ENCODE results near the gene LLCFC1. TPM values are rescaled to one million over a fixed set of nuclear protein-coding genes. Genes with fewer than 3 reads are reported as not detected.

LLCFC1 gene
- total and polyA plus RNA-seq, 2 of the 8 experiments (the other 6 are each of a cell fraction or from before 2014, with no cell fraction given) = not detected

GRCh38 chr7:142913566-142913965, 25.7 kb upstream of the LLCFC1 start:
- DNase-seq (ENCODE audit: low read depth in 1 of 2, low spot score in 2 of 2) (no peak), FAIRE-seq (no peak)
- H4K5ac ChIP-seq (ENCODE audit: insufficient read length, low read depth, low read length) = no peak overlapping the region
- H3K79me1 ChIP-seq (ENCODE audit: low read depth, low read length) = no peaks in the 10 kb centered on the region
- no peaks in the 10 kb centered on the region for H4K20me1 ChIP-seq (replicated peaks in 1 of 2; ENCODE audit: control insufficient read depth in 1 of 2, insufficient read depth in 2 of 2, low read length in 2 of 2)
- H3K36me3 ChIP-seq (ENCODE audit: control insufficient read depth in 2 of 4, insufficient read depth in 4 of 4, low read length in 3 of 4) = no peaks in the 10 kb centered on the region
- H2BK20ac ChIP-seq (ENCODE audit: low read length) = no peak overlapping the region
- H3K23me2 ChIP-seq (ENCODE audit: low read depth, low read length) = no peaks in the 10 kb centered on the region
- no peak overlapping the region for H2BK12ac ChIP-seq (ENCODE audit: low read depth, low read length)
- H3K23ac ChIP-seq (ENCODE audit: insufficient read length) = no peak overlapping the region
- POLR2A ChIA-PET (ENCODE audit: partially characterized antibody) = no interaction called here
- H3K4me1 ChIP-seq (replicated peaks in 1 of 4; ENCODE audit: control insufficient read depth in 3 of 4, insufficient read depth in 4 of 4, low read length in 3 of 4) = no peaks in the 10 kb centered on the region
- no peak overlapping the region for H3K56ac ChIP-seq (replicated peaks; ENCODE audit: insufficient read length, low read depth, low read length)
- H3K4me3 ChIP-seq (ENCODE audit: extremely low read depth in 1 of 4, insufficient read depth in 2 of 4, low read depth in 3 of 4, low read length in 4 of 4) = no peak overlapping the region
- H2AK5ac ChIP-seq (ENCODE audit: low read depth, low read length) = no peak overlapping the region
- no peak overlapping the region for H2BK5ac ChIP-seq (ENCODE audit: low read depth, low read length)
- no peaks in the 10 kb centered on the region for H3K9me3 ChIP-seq (ENCODE audit: insufficient read depth in 2 of 2, low read depth in 1 of 2, low read length in 1 of 2)
- WGBS, 2 experiments (ENCODE audit: extremely low coverage in 1 of 2, insufficient coverage in 1 of 2, insufficient read length in 1 of 2, insufficient replicate concordance in 2 of 2, low coverage in 1 of 2, low lambda C conversion rate in 2 of 2, missing lambda C conversion rate in 1 of 2) = 95% methylated on average over 2 of the region's 2 CpGs; no CpG with 5 or more reads in 1 of the 2 experiments
- H3K27me3 ChIP-seq (replicated peaks in 1 of 4; ENCODE audit: control insufficient read depth in 3 of 4, extremely low read depth in 1 of 4, insufficient read depth in 3 of 4, low read length in 3 of 4) = no peaks in the 10 kb centered on the region
- no peak overlapping the region for H3K9ac ChIP-seq (replicated peaks in 1 of 4; ENCODE audit: extremely low read depth in 1 of 4, low read depth in 3 of 4, low read length in 3 of 4)
- no peak overlapping the region for H3K27ac ChIP-seq (ENCODE audit: low read depth, low read length)
- H4K91ac ChIP-seq (replicated peaks; ENCODE audit: insufficient read length, low read length) = no peak overlapping the region
- H2BK15ac ChIP-seq (ENCODE audit: low read length) = no peak overlapping the region
- no peak overlapping the region for H4K8ac ChIP-seq (ENCODE audit: extremely low read depth, insufficient read depth, low read length)
- H3K18ac ChIP-seq (ENCODE audit: extremely low read depth, low read length) = no peak overlapping the region
- no peak overlapping the region for H2AFZ ChIP-seq (ENCODE audit: low read length)
- no peaks in the 10 kb centered on the region for H3K79me2 ChIP-seq (ENCODE audit: control insufficient read depth in 1 of 2, insufficient read depth in 2 of 2, low read length in 2 of 2)
- no peak overlapping the region for H3K4ac ChIP-seq (replicated peaks; ENCODE audit: insufficient read length, low read depth, low read length)
- CTCF ChIA-PET (ENCODE audit: partially characterized antibody) = interaction anchor here (1.1 to 4.3 kb wide), 2 partner anchors 12 to 19 kb away, joined by 4 to 31 read pairs; no protein-coding TSS in a partner anchor
- H3K4me2 ChIP-seq (ENCODE audit: insufficient read depth in 1 of 2, low read depth in 2 of 2, low read length in 2 of 2) = no peak overlapping the region
- H2BK120ac ChIP-seq (replicated peaks; ENCODE audit: low read depth, low read length) = no peak overlapping the region
- no peak overlapping the region for H3K14ac ChIP-seq (ENCODE audit: insufficient read length)
- TF ChIP-seq JUN (IDR thresholded peaks at IDR 0.05; ENCODE audit: low read depth, low read length) (no peak), CTBP2 (IDR thresholded peaks at IDR 0.05; ENCODE audit: borderline replicate concordance, insufficient read depth, insufficient read length, low read length) (no peak), KDM5A (IDR thresholded peaks at IDR 0.05; ENCODE audit: low read length) (no peak), MAFK (IDR thresholded peaks at IDR 0.05; ENCODE audit: low read depth, low read length) (no peak), USF2 (IDR thresholded peaks at IDR 0.05; ENCODE audit: low read length) (no peak), SP4 (IDR thresholded peaks at IDR 0.05; ENCODE audit: low read length) (no peak)
- TF ChIP-seq, protein P1, sequence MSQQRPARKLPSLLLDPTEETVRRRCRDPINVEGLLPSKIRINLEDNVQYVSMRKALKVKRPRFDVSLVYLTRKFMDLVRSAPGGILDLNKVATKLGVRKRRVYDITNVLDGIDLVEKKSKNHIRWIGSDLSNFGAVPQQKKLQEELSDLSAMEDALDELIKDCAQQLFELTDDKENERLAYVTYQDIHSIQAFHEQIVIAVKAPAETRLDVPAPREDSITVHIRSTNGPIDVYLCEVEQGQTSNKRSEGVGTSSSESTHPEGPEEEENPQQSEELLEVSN (IDR thresholded peaks at IDR 0.05) = no peak
